ENCODE measurements around the gene ZNF438.

GRCh38 chr10:30818010-30818660 lies 213.5 kb downstream of the ZNF438 start:
- TF ChIP-seq USF2 (IDR thresholded peaks at IDR 0.05; ENCODE audit: low read length) (no peak), BACH1 (IDR thresholded peaks at IDR 0.05; ENCODE audit: low read length) (no peak), CTCF (IDR thresholded peaks at IDR 0.05; ENCODE audit: control extremely low read depth in 1 of 3, insufficient read depth in 1 of 3, low read depth in 1 of 3, low read length in 3 of 3) (no peak), ATF3 (IDR thresholded peaks at IDR 0.05; ENCODE audit: insufficient read depth, low read depth, low read length) (no peak), SP2 (IDR thresholded peaks at IDR 0.05; ENCODE audit: low read length) (no peak), ZNF274 (IDR thresholded peaks at IDR 0.05; ENCODE audit: borderline replicate concordance, extremely low read depth, low read length) (no peak), JUND (IDR thresholded peaks at IDR 0.05; ENCODE audit: low read length) (no peak)
